Measurements from ENCODE around the gene VAV1.

VAV1 gene

DNA sequence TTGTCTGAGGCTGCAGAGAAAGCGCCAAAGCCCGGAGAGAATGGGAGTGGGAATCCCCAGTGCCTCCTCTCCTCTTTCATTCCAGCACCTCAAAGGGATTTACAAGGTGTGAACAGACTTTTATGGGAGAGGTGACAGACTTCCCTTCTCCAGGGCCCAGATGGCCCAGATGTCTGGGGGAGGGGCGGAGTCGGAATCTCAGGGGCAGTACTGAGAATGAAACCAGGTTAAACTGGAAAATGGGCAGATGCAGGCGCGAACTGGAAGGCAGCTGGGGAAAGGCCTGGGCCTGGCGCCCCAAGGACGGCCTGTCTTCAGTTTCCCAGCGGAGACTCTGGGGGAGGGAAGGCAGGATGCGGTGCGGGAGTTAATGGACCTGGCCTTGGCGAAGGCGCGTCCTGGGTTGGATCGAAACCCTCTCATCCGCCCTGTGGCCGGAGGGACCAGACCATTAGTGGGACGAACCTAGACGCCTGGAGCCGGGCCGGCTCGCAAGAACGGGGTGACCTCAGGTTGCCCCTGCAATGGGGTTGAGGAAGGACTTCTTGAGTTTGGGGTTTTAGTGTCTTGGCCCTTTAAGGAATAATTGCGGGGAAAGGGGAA lies 33.6 kb upstream of the VAV1 start:
- peak overlapping the region; percentile 76 for H3K27ac ChIP-seq
- no peak for TF ChIP-seq ZFX (IDR thresholded peaks at IDR 0.05)
- TF ChIP-seq, protein P1, sequence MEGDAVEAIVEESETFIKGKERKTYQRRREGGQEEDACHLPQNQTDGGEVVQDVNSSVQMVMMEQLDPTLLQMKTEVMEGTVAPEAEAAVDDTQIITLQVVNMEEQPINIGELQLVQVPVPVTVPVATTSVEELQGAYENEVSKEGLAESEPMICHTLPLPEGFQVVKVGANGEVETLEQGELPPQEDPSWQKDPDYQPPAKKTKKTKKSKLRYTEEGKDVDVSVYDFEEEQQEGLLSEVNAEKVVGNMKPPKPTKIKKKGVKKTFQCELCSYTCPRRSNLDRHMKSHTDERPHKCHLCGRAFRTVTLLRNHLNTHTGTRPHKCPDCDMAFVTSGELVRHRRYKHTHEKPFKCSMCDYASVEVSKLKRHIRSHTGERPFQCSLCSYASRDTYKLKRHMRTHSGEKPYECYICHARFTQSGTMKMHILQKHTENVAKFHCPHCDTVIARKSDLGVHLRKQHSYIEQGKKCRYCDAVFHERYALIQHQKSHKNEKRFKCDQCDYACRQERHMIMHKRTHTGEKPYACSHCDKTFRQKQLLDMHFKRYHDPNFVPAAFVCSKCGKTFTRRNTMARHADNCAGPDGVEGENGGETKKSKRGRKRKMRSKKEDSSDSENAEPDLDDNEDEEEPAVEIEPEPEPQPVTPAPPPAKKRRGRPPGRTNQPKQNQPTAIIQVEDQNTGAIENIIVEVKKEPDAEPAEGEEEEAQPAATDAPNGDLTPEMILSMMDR (conservative IDR thresholded peaks at IDR 0.05) = no peak; the same call in 1 of the 2 replicates

DNA sequence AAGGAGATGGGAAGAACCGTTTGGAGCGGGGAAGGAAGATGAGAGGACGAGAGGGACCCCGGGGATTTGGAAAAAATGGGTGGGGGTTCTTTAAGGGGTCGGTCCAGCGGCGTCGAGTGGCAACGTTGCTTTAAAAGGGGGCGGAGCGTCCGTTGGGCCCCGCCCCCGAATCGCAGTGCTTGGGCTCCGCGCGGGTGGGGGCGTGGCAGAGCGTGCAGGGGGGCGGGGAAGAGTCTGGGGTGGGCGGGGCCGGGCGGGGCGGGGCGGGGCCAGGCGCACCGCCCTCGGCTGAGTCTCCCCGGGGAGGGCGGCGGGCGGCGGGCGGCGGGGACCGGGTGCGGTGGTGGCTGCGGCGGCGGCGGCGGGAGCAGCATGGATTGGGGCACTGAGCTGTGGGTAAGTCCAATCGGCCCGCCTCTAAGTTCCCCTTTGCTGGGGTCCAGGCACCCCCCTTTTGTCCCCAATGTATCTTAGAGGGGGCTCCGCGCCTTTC lies 33.1 kb upstream of the VAV1 start, which contains the start of gene TRIP10:
Gene TRIP10 (plus strand): TSS at position 291 of the 493 bp plus-strand sequence. CDS start 82 bp downstream, at position 373.
- TF ChIP-seq, protein P1 (conservative IDR thresholded peaks at IDR 0.05) = no peak
- TF ChIP-seq ZFX (IDR thresholded peaks at IDR 0.05) = no peak
- peak within 1 kb of the TSS; percentile 76 for H3K27ac ChIP-seq

DNA sequence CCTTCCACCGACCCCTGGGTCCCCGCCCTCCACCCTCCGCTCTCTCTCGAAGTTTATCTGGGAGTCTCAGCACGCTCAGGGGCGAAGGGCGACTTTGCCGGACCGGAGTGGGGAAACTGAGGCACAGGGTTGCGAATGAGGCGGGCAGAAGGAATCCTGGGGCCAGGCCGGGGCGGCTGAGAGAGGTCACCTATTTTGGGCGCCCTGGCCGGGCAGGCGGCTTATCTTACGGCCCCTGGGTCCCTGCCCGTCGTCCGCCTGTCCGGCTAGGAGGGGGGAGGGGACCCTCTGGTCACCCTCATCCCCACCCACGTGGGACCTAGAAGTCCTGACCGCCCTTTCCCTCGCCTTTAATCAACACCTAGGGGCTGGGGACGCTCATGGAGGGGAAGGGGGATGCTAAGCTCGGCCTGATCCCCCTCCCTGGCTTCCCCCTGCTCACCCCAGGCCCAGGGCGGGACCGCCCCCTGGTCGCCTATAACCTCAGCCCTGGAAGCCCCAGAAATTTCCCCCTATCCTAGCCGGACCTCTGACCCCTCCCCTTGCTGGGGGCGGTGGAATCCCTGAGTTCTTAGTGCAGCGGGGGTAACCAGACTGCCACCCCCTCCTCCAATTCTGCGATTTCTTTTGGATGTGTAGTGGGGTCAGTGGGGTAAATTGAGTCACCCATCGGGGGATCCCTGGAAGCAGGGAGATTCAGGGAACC lies 32.5 kb upstream of the VAV1 start:
- peak overlapping the region; percentile 76 for H3K27ac ChIP-seq
- TF ChIP-seq, protein P1 (conservative IDR thresholded peaks at IDR 0.05) = no peak
- no peak for TF ChIP-seq ZFX (IDR thresholded peaks at IDR 0.05)

DNA sequence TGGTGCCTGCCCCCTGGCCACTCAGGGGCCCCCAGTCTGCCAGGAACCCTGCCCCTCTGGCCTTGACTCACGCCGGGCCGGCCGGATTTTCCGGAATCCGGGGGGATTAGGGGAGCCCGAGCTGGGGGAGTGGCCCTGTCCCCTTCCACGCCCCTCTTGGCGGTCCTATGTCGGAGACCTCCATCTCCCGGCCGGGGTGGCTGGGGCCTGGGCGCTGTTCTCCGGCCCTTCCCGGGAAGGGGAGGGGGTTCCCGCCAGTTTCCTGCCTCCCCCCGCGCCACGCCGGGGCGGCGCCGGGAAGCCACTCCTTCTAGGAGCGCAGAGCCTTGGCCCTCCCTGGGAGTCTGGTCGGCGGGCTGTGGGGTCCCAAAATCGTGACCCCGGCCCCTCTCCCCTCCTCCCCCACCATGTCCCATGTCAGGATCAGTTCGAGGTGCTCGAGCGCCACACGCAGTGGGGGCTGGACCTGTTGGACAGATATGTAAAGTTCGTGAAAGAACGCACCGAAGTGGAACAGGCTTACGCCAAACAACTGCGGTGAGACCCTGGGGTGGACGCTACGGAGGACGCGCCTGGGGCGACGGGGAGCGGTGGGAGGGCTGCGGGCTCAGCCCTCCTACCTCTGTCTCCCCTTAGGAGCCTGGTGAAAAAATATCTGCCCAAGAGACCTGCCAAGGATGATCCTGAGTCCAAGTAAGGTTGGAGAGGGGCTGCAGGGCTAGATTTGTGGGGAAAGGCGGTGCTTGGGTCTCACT lies 31.7 kb upstream of the VAV1 start:
- no peak overlapping the region; the same call in 1 of the 2 replicates for H3K27ac ChIP-seq
- no peak for TF ChIP-seq ZFX (IDR thresholded peaks at IDR 0.05)
- TF ChIP-seq, protein P1 (conservative IDR thresholded peaks at IDR 0.05) = no peak

DNA sequence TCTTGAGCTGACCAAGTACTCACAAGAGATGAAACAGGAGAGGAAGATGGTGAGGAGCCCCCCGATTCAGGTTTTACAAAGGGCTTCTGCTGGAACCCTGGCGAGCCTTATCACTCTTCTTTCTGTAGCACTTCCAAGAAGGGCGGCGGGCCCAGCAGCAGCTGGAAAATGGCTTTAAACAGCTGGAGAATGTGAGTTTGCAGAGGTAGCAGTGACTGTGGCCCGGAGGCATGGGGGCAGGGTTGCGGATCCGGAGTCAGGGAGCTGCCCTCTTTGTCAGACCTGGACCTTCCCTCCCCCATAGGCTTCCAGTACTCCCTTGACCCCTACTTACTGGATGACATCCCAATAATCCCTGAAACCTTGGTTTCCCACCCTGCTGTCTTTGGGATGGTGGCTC lies 29.4 kb upstream of the VAV1 start:
- no peak for TF ChIP-seq ZFX (IDR thresholded peaks at IDR 0.05)
- TF ChIP-seq, protein P1 (conservative IDR thresholded peaks at IDR 0.05) = no peak
- H3K27ac ChIP-seq = peak overlapping the region; percentile 41; the same call in 1 of the 2 replicates

DNA sequence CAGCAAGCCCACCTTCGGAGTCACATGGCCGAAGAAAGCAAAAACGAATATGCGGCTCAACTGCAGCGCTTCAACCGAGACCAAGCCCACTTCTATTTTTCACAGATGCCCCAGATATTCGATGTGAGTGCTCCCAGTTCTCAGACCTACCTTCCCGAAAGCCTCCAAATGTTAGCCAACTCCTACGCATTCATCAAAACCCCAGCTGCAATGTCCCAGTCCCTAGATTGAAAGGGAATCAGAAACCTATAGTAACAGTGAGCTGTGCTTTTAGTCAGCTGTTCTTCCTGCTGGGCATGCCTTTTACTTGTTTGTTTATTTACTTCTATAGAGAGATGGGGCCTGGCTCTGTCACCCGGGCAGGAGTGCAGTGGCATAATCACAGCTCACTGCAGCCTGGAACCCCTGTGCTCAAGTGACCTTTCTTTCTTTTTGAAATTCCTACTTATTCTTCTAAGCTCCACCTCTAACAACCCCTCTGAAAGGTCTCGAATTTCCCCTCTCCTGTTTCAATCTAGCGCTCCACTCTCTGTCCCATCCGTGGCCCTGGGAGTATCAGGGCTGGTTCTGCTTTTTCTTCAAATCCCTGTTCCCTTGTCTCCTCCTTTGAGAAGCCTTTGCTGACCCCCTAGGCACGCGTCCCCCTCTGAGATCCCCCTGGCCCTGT lies 28.7 kb upstream of the VAV1 start:
- H3K27ac ChIP-seq = peak overlapping the region; percentile 41
- TF ChIP-seq, protein P1 (conservative IDR thresholded peaks at IDR 0.05) = no peak
- TF ChIP-seq ZFX (IDR thresholded peaks at IDR 0.05) = no peak

Measured in C4-2B (cell line).